ENCODE results near the gene DSCAML1. TPM values are rescaled to one million over a fixed set of nuclear protein-coding genes. Genes with fewer than 3 reads are reported as not detected.

The DSCAML1 gene
- total RNA-seq, 1 donor from 2014 or later: 0.16 TPM

- no peak overlapping the region for H3K4me3 ChIP-seq (ENCODE audit: insufficient read depth, low read depth, low read length)
- H3K27ac ChIP-seq (ENCODE audit: low read depth, low read length): no peak overlapping the region
- H4K20me1 ChIP-seq (ENCODE audit: insufficient read depth, low read length): no peaks in the 10 kb centered on the region
- H3K36me3 ChIP-seq (ENCODE audit: insufficient read depth, low read length): no peaks in the 10 kb centered on the region
- H3K9me3 ChIP-seq (ENCODE audit: insufficient read depth, low read depth, low read length): no peaks in the 10 kb centered on the region
- FAIRE-seq (no peak), DNase-seq (ENCODE audit: low read depth) (no peak)
- no peak overlapping the region for H3K4me2 ChIP-seq (ENCODE audit: low read length)
- H3K9ac ChIP-seq (ENCODE audit: low read length): no peak overlapping the region
- Mint-ChIP-seq H3K27ac (ENCODE audit: unreplicated experiment) (no peak overlapping the region), H3K4me1 (ENCODE audit: low read depth, unreplicated experiment) (no peaks in the 10 kb centered on the region), H3K4me3 (ENCODE audit: unreplicated experiment) (no peak overlapping the region), H3K36me3 (ENCODE audit: low read depth, unreplicated experiment) (no peaks in the 10 kb centered on the region), H3K27me3 (ENCODE audit: low read depth, unreplicated experiment) (peaks cover 83% of the 10 kb centered on the region), H3K9me3 (ENCODE audit: unreplicated experiment) (peaks cover 5% of the 10 kb centered on the region)
- H3K79me2 ChIP-seq (ENCODE audit: insufficient read depth, low read length): no peaks in the 10 kb centered on the region
- no peak overlapping the region for H2AFZ ChIP-seq (ENCODE audit: low read depth, low read length)
- H3K4me1 ChIP-seq (ENCODE audit: insufficient read depth, low read length): no peaks in the 10 kb centered on the region
- H3K27me3 ChIP-seq (ENCODE audit: insufficient read depth, low read length): peaks cover 9% of the 10 kb centered on the region
- no peak for TF ChIP-seq EZH2 (IDR thresholded peaks at IDR 0.05; ENCODE audit: insufficient read depth, low read length)
- TF ChIP-seq CTCF (IDR thresholded peaks at IDR 0.05; ENCODE audit: insufficient read depth, low read depth, low read length): no peak
These were observed 119.2 kb downstream of the DSCAML1 start for GRCh38 chr11:117677729-117678310.

- Histone ChIP-seq H3K4me3 (ENCODE audit: insufficient read depth, low read depth, low read length) (no peak overlapping the region), H3K9ac (ENCODE audit: low read length) (no peak overlapping the region), H3K79me2 (ENCODE audit: insufficient read depth, low read length) (no peaks in the 10 kb centered on the region), H3K27me3 (ENCODE audit: insufficient read depth, low read length) (peaks cover 11% of the 10 kb centered on the region), H2AFZ (ENCODE audit: low read depth, low read length) (no peak overlapping the region), H3K4me1 (ENCODE audit: insufficient read depth, low read length) (no peaks in the 10 kb centered on the region), H3K4me2 (ENCODE audit: low read length) (no peak overlapping the region), H3K36me3 (ENCODE audit: insufficient read depth, low read length) (no peaks in the 10 kb centered on the region), H3K27ac (ENCODE audit: low read depth, low read length) (no peak overlapping the region), H3K9me3 (ENCODE audit: insufficient read depth, low read depth, low read length) (no peaks in the 10 kb centered on the region), H4K20me1 (ENCODE audit: insufficient read depth, low read length) (no peaks in the 10 kb centered on the region)
- Mint-ChIP-seq H3K4me1 (ENCODE audit: low read depth, unreplicated experiment) (no peaks in the 10 kb centered on the region), H3K27ac (ENCODE audit: unreplicated experiment) (no peak overlapping the region), H3K4me3 (ENCODE audit: unreplicated experiment) (no peak overlapping the region), H3K27me3 (ENCODE audit: low read depth, unreplicated experiment) (peaks cover 79% of the 10 kb centered on the region), H3K9me3 (ENCODE audit: unreplicated experiment) (peaks cover 5% of the 10 kb centered on the region), H3K36me3 (ENCODE audit: low read depth, unreplicated experiment) (no peaks in the 10 kb centered on the region)
- FAIRE-seq (no peak), DNase-seq (ENCODE audit: low read depth) (no peak)
- TF ChIP-seq CTCF (IDR thresholded peaks at IDR 0.05; ENCODE audit: insufficient read depth, low read depth, low read length) (no peak), EZH2 (IDR thresholded peaks at IDR 0.05; ENCODE audit: insufficient read depth, low read length) (no peak)
These were observed 120.5 kb downstream of the DSCAML1 start for GRCh38 chr11:117676501-117676900.

- H2AFZ ChIP-seq (ENCODE audit: low read depth, low read length): no peak overlapping the region
- Mint-ChIP-seq H3K27me3 (ENCODE audit: low read depth, unreplicated experiment) (peaks cover 82% of the 10 kb centered on the region), H3K4me1 (ENCODE audit: low read depth, unreplicated experiment) (no peaks in the 10 kb centered on the region), H3K4me3 (ENCODE audit: unreplicated experiment) (no peak overlapping the region), H3K36me3 (ENCODE audit: low read depth, unreplicated experiment) (no peaks in the 10 kb centered on the region), H3K9me3 (ENCODE audit: unreplicated experiment) (peaks cover 5% of the 10 kb centered on the region), H3K27ac (ENCODE audit: unreplicated experiment) (no peak overlapping the region)
- no peak for DNase-seq (ENCODE audit: low read depth)
- H3K79me2 ChIP-seq (ENCODE audit: insufficient read depth, low read length): no peaks in the 10 kb centered on the region
- no peak overlapping the region for H3K9ac ChIP-seq (ENCODE audit: low read length)
- no peaks in the 10 kb centered on the region for H4K20me1 ChIP-seq (ENCODE audit: insufficient read depth, low read length)
- FAIRE-seq: no peak
- no peaks in the 10 kb centered on the region for H3K36me3 ChIP-seq (ENCODE audit: insufficient read depth, low read length)
- peaks cover 17% of the 10 kb centered on the region for H3K27me3 ChIP-seq (ENCODE audit: insufficient read depth, low read length)
- no peak overlapping the region for H3K4me2 ChIP-seq (ENCODE audit: low read length)
- no peaks in the 10 kb centered on the region for H3K4me1 ChIP-seq (ENCODE audit: insufficient read depth, low read length)
- no peak overlapping the region for H3K27ac ChIP-seq (ENCODE audit: low read depth, low read length)
- no peak for TF ChIP-seq CTCF (IDR thresholded peaks at IDR 0.05; ENCODE audit: insufficient read depth, low read depth, low read length)
- TF ChIP-seq EZH2 (IDR thresholded peaks at IDR 0.05; ENCODE audit: insufficient read depth, low read length): no peak
- H3K9me3 ChIP-seq (ENCODE audit: insufficient read depth, low read depth, low read length): no peaks in the 10 kb centered on the region
- no peak overlapping the region for H3K4me3 ChIP-seq (ENCODE audit: insufficient read depth, low read depth, low read length)
These were observed 123.4 kb downstream of the DSCAML1 start for GRCh38 chr11:117673602-117674001.
